PC-3 (cell line): Measurements from ENCODE around the gene ELOVL2.

Experiments
- EZH2 ChIP-seq: fragments of 300-600 bp; sonication (generic); IDR thresholded peaks from one replicate; pipeline ENCODE4 v1.6.1; 2017; ENCODE audit warnings: antibody characterized with exemption, mild to moderate bottlenecking, low read length; ENCODE audit not compliant: unreplicated experiment
- TF ChIP-seq, protein P1 (sequence below): fragments of 300-600 bp; sonication (generic); conservative IDR thresholded peaks from 2 replicates; pipeline ENCODE4 v1.5.1; 2017; ENCODE audit warnings: antibody characterized with exemption, low read depth, mild to moderate bottlenecking, low read length

DNA sequence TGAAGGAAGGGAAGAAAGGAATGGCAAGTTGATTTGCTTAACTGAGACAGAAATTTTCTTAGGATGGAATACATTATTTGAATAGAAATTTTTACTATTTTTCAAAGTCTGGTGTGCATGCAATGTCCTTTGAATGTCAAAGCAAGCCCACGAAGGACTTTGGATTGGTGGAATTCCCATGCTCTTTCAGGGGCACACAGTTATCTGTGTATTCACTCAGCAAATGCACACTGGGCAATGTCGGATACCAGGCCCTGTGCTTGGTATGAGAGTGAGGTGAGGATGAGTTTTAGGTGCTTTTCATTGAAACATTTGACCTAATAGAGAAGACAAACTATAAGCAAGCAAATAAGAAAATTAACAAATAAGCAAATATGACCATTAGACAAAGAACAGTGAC, 83.9 kb downstream of the ELOVL2 start:
- no peak for TF ChIP-seq EZH2
- TF ChIP-seq, protein P1, sequence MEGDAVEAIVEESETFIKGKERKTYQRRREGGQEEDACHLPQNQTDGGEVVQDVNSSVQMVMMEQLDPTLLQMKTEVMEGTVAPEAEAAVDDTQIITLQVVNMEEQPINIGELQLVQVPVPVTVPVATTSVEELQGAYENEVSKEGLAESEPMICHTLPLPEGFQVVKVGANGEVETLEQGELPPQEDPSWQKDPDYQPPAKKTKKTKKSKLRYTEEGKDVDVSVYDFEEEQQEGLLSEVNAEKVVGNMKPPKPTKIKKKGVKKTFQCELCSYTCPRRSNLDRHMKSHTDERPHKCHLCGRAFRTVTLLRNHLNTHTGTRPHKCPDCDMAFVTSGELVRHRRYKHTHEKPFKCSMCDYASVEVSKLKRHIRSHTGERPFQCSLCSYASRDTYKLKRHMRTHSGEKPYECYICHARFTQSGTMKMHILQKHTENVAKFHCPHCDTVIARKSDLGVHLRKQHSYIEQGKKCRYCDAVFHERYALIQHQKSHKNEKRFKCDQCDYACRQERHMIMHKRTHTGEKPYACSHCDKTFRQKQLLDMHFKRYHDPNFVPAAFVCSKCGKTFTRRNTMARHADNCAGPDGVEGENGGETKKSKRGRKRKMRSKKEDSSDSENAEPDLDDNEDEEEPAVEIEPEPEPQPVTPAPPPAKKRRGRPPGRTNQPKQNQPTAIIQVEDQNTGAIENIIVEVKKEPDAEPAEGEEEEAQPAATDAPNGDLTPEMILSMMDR, result no peak
